SU-DHL-6 (cell line): ENCODE measurements around the gene SLC22A1.

Experiments
- EZH2phosphoT487 ChIP-seq: fragments of 200-600 bp; sonication (generic), shearing (Covaris generic); conservative IDR thresholded peaks from 2 replicates; pipeline ENCODE4 v1.6.1; 2018; ENCODE audit warnings: mild to moderate bottlenecking, antibody characterized with exemption, low read length, moderate library complexity, mixed read lengths
- TF ChIP-seq, protein P1 (sequence below): fragments of 200-600 bp; sonication (generic); IDR thresholded peaks from one replicate; pipeline ENCODE4 v1.5.1; 2017; ENCODE audit warnings: antibody characterized with exemption, mild to moderate bottlenecking, low read length, moderate library complexity; ENCODE audit not compliant: insufficient read depth, poor library complexity, severe bottlenecking

DNA sequence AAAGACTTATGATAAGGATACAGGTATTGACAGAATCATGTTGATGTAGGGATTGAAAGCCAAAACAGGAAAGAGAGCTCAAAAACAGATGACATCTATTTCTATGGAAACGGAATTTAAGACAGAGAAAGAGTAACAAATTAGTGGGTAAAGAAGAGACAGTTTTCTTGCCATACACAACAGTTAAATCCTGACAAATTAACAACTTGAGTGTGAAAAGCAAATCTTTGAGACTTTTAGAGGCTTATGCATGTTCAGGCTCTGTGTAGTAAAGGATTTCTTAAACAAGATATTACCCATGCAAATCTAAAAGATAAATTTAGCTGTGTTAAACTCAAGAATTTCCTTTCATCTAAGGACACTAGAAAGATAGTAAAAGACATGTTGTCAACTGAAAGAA is 68.5 kb downstream of the SLC22A1 start:
- TF ChIP-seq EZH2phosphoT487 = no peak
- TF ChIP-seq, protein P1, sequence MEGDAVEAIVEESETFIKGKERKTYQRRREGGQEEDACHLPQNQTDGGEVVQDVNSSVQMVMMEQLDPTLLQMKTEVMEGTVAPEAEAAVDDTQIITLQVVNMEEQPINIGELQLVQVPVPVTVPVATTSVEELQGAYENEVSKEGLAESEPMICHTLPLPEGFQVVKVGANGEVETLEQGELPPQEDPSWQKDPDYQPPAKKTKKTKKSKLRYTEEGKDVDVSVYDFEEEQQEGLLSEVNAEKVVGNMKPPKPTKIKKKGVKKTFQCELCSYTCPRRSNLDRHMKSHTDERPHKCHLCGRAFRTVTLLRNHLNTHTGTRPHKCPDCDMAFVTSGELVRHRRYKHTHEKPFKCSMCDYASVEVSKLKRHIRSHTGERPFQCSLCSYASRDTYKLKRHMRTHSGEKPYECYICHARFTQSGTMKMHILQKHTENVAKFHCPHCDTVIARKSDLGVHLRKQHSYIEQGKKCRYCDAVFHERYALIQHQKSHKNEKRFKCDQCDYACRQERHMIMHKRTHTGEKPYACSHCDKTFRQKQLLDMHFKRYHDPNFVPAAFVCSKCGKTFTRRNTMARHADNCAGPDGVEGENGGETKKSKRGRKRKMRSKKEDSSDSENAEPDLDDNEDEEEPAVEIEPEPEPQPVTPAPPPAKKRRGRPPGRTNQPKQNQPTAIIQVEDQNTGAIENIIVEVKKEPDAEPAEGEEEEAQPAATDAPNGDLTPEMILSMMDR = no peak
